ENCODE measurements around the gene MAML2. TPM values are rescaled to one million over a fixed set of nuclear protein-coding genes. Genes with fewer than 3 reads are reported as not detected.

MAML2 gene
- polyA plus RNA-seq, 3 donors = 0.57 to 7.6 (median 1.2) TPM

GRCh38 chr11:96199563-96200025, 143.4 kb downstream of the MAML2 start:
- Histone ChIP-seq H3K27me3 (ENCODE audit: control insufficient read depth in 2 of 2, insufficient read depth in 2 of 2, low read length in 2 of 2) (no peaks in the 10 kb centered on the region), H4K20me1 (ENCODE audit: insufficient read depth, low read length) (no peaks in the 10 kb centered on the region), H3K9me3 (replicated peaks in 1 of 2; ENCODE audit: control insufficient read depth in 1 of 2, insufficient read depth in 1 of 2, low read length in 2 of 2) (no peaks in the 10 kb centered on the region), H3K79me2 (ENCODE audit: insufficient read depth, low read length) (no peaks in the 10 kb centered on the region), H3K9ac (ENCODE audit: insufficient read depth, low read length, poor library complexity, severe bottlenecking) (no peak overlapping the region), H3K4me3 (replicated peaks in 1 of 3; ENCODE audit: low read depth in 2 of 3, low read length in 3 of 3) (no peak overlapping the region), H3K36me3 (replicated peaks in 1 of 2; ENCODE audit: control insufficient read depth in 1 of 2, insufficient read depth in 2 of 2, low read length in 2 of 2) (no peaks in the 10 kb centered on the region), H3K4me1 (ENCODE audit: control insufficient read depth in 1 of 2, insufficient read depth in 2 of 2, low read length in 2 of 2) (peaks cover 25 to 27% of the 10 kb centered on the region in 2 donors), H2AFZ (ENCODE audit: insufficient read depth, low read depth, low read length, poor library complexity, severe bottlenecking) (no peak overlapping the region), H3K27ac (ENCODE audit: low read depth in 1 of 2, low read length in 2 of 2) (no peak overlapping the region), H3K4me2 (replicated peaks; ENCODE audit: extremely low read depth, low read length, poor library complexity, severe bottlenecking) (no peak overlapping the region)
- peaks cover 3 to 15% of the 10 kb centered on the region in 2 donors for H3K36me3 Mint-ChIP-seq
- WGBS (ENCODE audit: insufficient coverage) = no CpG with 5 or more reads among the region's 10 CpGs
- peaks cover 45% of the 10 kb centered on the region for H3K4me1 Mint-ChIP-seq
- no peak for TF ChIP-seq CTCF (IDR thresholded peaks at IDR 0.05)
- DNase-seq = peak in 2 of 3 donors; percentile 39 to 57
- peaks cover 0 to 1% (median 0%) of the 10 kb centered on the region in 7 donors for H3K9me3 Mint-ChIP-seq
- H3K4me3 Mint-ChIP-seq = no peak overlapping the region
- peaks cover 0 to 3% (median 2%) of the 10 kb centered on the region in 3 donors for H3K27me3 Mint-ChIP-seq (ENCODE audit: low read depth in 3 of 3)
- intact Hi-C loops (cut with micrococcal nuclease) = loop anchor here in 1 of 2 donors (10.0 kb wide), 1 partner anchor 45 kb away; no protein-coding TSS in a partner anchor
- H3K27ac Mint-ChIP-seq = no peak overlapping the region

- peak; percentile 37 to 78 (median 75) for DNase-seq
- Mint-ChIP-seq H3K4me1 (peaks cover 52% of the 10 kb centered on the region), H3K27ac (peak overlapping the region; percentile 43 to 81 (median 66)), H3K27me3 (ENCODE audit: low read depth in 3 of 3) (peaks cover 2 to 3% (median 2%) of the 10 kb centered on the region in 3 donors), H3K4me3 (no peak overlapping the region), H3K36me3 (peaks cover 3 to 13% of the 10 kb centered on the region in 2 donors), H3K9me3 (peaks cover 0 to 1% (median 0%) of the 10 kb centered on the region in 7 donors)
- peak overlapping the region; percentile 31 for H3K4me2 ChIP-seq (replicated peaks; ENCODE audit: extremely low read depth, low read length, poor library complexity, severe bottlenecking)
- H3K27me3 ChIP-seq (ENCODE audit: control insufficient read depth in 2 of 2, insufficient read depth in 2 of 2, low read length in 2 of 2) = no peaks in the 10 kb centered on the region
- TF ChIP-seq CTCF (IDR thresholded peaks at IDR 0.05) = no peak
- H3K27ac ChIP-seq (ENCODE audit: low read depth in 1 of 2, low read length in 2 of 2) = peak overlapping the region in 1 of 2 donors; percentile 61
- peaks cover 30 to 40% of the 10 kb centered on the region in 2 donors for H3K4me1 ChIP-seq (ENCODE audit: control insufficient read depth in 1 of 2, insufficient read depth in 2 of 2, low read length in 2 of 2)
- H4K20me1 ChIP-seq (ENCODE audit: insufficient read depth, low read length) = no peaks in the 10 kb centered on the region
- H3K9me3 ChIP-seq (replicated peaks in 1 of 2; ENCODE audit: control insufficient read depth in 1 of 2, insufficient read depth in 1 of 2, low read length in 2 of 2) = no peaks in the 10 kb centered on the region
- WGBS (ENCODE audit: insufficient coverage) = 96% methylated on average over 3 of the region's 4 CpGs
- H3K4me3 ChIP-seq (replicated peaks in 1 of 3; ENCODE audit: low read depth in 2 of 3, low read length in 3 of 3) = peak overlapping the region in 1 of 3 experiments; percentile 4
- no peak overlapping the region for H2AFZ ChIP-seq (ENCODE audit: insufficient read depth, low read depth, low read length, poor library complexity, severe bottlenecking)
- H3K9ac ChIP-seq (ENCODE audit: insufficient read depth, low read length, poor library complexity, severe bottlenecking) = no peak overlapping the region
- intact Hi-C loops (cut with micrococcal nuclease) = loop anchor here in 1 of 2 donors (10.0 kb wide), 1 partner anchor 47 kb away; no protein-coding TSS in a partner anchor
- H3K36me3 ChIP-seq (replicated peaks in 1 of 2; ENCODE audit: control insufficient read depth in 1 of 2, insufficient read depth in 2 of 2, low read length in 2 of 2) = no peaks in the 10 kb centered on the region
- H3K79me2 ChIP-seq (ENCODE audit: insufficient read depth, low read length) = no peaks in the 10 kb centered on the region
Measured at GRCh38 chr11:96197801-96198701, 144.9 kb downstream of the MAML2 start.
